K562 (cell line): Measurements from ENCODE around the gene USP22. TPM values are rescaled to one million over a fixed set of nuclear protein-coding genes. Genes with fewer than 3 reads are reported as not detected.

Source experiments
- BHLHE40 ChIP-seq: IDR thresholded peaks from 2 replicates; pipeline ENCODE4 v1.6.1; 2011; ENCODE audit warnings: low read length, improper control_type of control experiment
- CGGBP1 ChIP-seq: fragments of 250-450 bp; sonication (Bioruptor Pico); IDR thresholded peaks from 2 replicates; pipeline ENCODE4 v1.9.0; 2021; ENCODE audit warnings: mild to moderate bottlenecking
- CREBBP ChIP-seq: IDR thresholded peaks from one replicate; pipeline ENCODE4 v1.6.1; 2012; ENCODE audit warnings: low read depth, mild to moderate bottlenecking, control low read depth, inconsistent platforms, low read length
- EHMT2 ChIP-seq: fragments of 450-650 bp; IDR thresholded peaks from 2 replicates; pipeline ENCODE4 v1.6.1; 2018; ENCODE audit warnings: antibody characterized with exemption
- EP300 ChIP-seq: IDR thresholded peaks from 2 replicates; pipeline ENCODE4 v1.6.1; 2012; ENCODE audit warnings: low read length, improper control_type of control experiment
- ESRRA ChIP-seq: fragments of 450-650 bp; IDR thresholded peaks from 2 replicates; pipeline ENCODE4 v1.6.1; 2014; ENCODE audit warnings: low read depth, mild to moderate bottlenecking, moderate library complexity, borderline replicate concordance
- FOXP4 ChIP-seq: sonication (generic); formaldehyde crosslinking; IDR thresholded peaks from 2 replicates; pipeline ENCODE4 v1.8.0; 2022; ENCODE audit warnings: mild to moderate bottlenecking, missing genetic modification reagents, borderline replicate concordance
- FUS ChIP-seq: fragments of 200-400 bp; formaldehyde crosslinking; optimal IDR thresholded peaks from 2 replicates; pipeline ENCODE3; 2017; ENCODE audit warnings: low read depth, low read length
- KLF1 ChIP-seq: fragments of 450-650 bp; IDR thresholded peaks from 2 replicates; pipeline ENCODE4 v1.6.1; 2016; ENCODE audit warnings: missing genetic modification characterization, missing compliant biosample characterization
- NELFE ChIP-seq: IDR thresholded peaks from 2 replicates; pipeline ENCODE4 v1.6.1; 2011; ENCODE audit warnings: mild to moderate bottlenecking; ENCODE audit not compliant: insufficient read depth, insufficient read length
- NFXL1 ChIP-seq: fragments of 450-650 bp; formaldehyde crosslinking; IDR thresholded peaks from 2 replicates; pipeline ENCODE4 v1.4.0; 2021; ENCODE audit warnings: mild to moderate bottlenecking
- NR0B1 ChIP-seq: fragments of 450-650 bp; IDR thresholded peaks from one replicate; pipeline ENCODE4 v1.6.1; 2018; ENCODE audit warnings: mild to moderate bottlenecking, moderate library complexity; ENCODE audit not compliant: partially characterized antibody
- PCBP2 ChIP-seq: fragments of 200-400 bp; formaldehyde crosslinking; IDR thresholded peaks from 2 replicates; pipeline ENCODE4 v1.6.1; 2018; ENCODE audit warnings: low read length, low read depth, mild to moderate bottlenecking, moderate library complexity; ENCODE audit not compliant: poor library complexity, severe bottlenecking
- RHOXF2B ChIP-seq: fragments of 250-450 bp; sonication (Bioruptor Pico); conservative IDR thresholded peaks from 2 replicates; pipeline ENCODE4 v1.5.1; 2021
- SIX5 ChIP-seq, 2 experiments: IDR thresholded peaks; 2 replicates each; pipeline ENCODE4 v1.6.1; 2011; ENCODE audit warnings: low read length in 2 of 2, borderline replicate concordance in 1 of 2, low read depth in 1 of 2, mild to moderate bottlenecking in 1 of 2, moderate library complexity in 1 of 2; ENCODE audit not compliant: insufficient read depth in 1 of 2
- TAF15 ChIP-seq: fragments of 200-400 bp; formaldehyde crosslinking; IDR thresholded peaks from 2 replicates; pipeline ENCODE4 v1.6.1; 2017; ENCODE audit warnings: mild to moderate bottlenecking, low read depth, low read length, moderate library complexity
- TCF7L2 ChIP-seq: fragments of 150-350 bp; IDR thresholded peaks from 2 replicates; pipeline ENCODE4 v1.6.1; 2016; ENCODE audit warnings: low read depth, mild to moderate bottlenecking, low read length, moderate library complexity
- TCFL5 ChIP-seq: fragments of 250-450 bp; sonication (Bioruptor Pico); conservative IDR thresholded peaks from 2 replicates; pipeline ENCODE4 v1.6.1; 2021; ENCODE audit warnings: mild to moderate bottlenecking, moderate library complexity, matching md5 sums
- ZNF124 ChIP-seq: sonication (generic); formaldehyde crosslinking; IDR thresholded peaks from 2 replicates; pipeline ENCODE4 v1.8.1; 2022; ENCODE audit warnings: missing genetic modification reagents
- ZNF217 ChIP-seq: sonication (generic); formaldehyde crosslinking; IDR thresholded peaks from 2 replicates; pipeline ENCODE4 v1.8.0; 2022; ENCODE audit warnings: mild to moderate bottlenecking, missing genetic modification reagents
- ZNF224 ChIP-seq: sonication (generic); formaldehyde crosslinking; IDR thresholded peaks from 2 replicates; pipeline ENCODE4 v1.8.0; 2022; ENCODE audit warnings: mild to moderate bottlenecking, missing genetic modification reagents
- polyA plus RNA-seq, 8 experiments: library from polyadenylated mRNA; depleted of rRNA in 4 of 8; stranded (reverse) in 5 of 8; unstranded in 3 of 8; fragments of >200 nt; fragmentation: Nextera tagmentation in 2 of 8; fragmentation: Illumina TruSeq in 1 of 8; extraction: Ambion mirVana in 2 of 8; extraction: Trizol in 1 of 8; gene quantifications; 2 replicates each; pipeline versions ENCODE4 v1.2.1 to v1.2.3, GENCODE V29; 2011 to 2014; ENCODE audit warnings: inconsistent platforms in 1 of 8, missing spikeins in 1 of 8
- total RNA-seq, 7 experiments: library from RNA; depleted of rRNA in 6 of 7; stranded (reverse); fragments of >200 nt in 6 of 7; fragmentation: Illumina TruSeq in 2 of 7; extraction: Trizol in 2 of 7; gene quantifications; 2 replicates each; pipeline versions ENCODE4 v1.2.1 to v1.2.3, GENCODE V29; 2011 to 2021; ENCODE audit warnings: low replicate concordance in 1 of 7

USP22 gene
- total and polyA plus RNA-seq, 9 of the 15 experiments (the other 6 are each of a cell fraction or from before 2014, with no cell fraction given) = 6.5 to 113 (median 58.9) TPM

GRCh38 chr17:21042458-21043295 lies at the start of gene USP22 (continued):
- TF ChIP-seq NR0B1 (no peak), KLF1 (tag) (0 out of 2 replicates have a peak, but pooled peaks have one; percentile 63), BHLHE40 (no peak), RHOXF2B (no peak), ESRRA (no peak), SIX5 (IDR thresholded peaks at IDR 0.05; ENCODE audit: borderline replicate concordance in 1 of 2, insufficient read depth in 1 of 2, low read depth in 1 of 2, low read length in 2 of 2) (no peak), FUS (no peak), EHMT2 (no peak), ZNF224 (CRISPR knock-in tag) (no peak), ZNF124 (CRISPR knock-in tag) (no peak), TCFL5 (no peak), TAF15 (no peak), CREBBP (no peak), EP300 (no peak), ZNF217 (CRISPR knock-in tag) (no peak), PCBP2 (no peak), CGGBP1 (no peak), TCF7L2 (no peak), NELFE (no peak), FOXP4 (CRISPR knock-in tag) (no peak), NFXL1 (CRISPR knock-in tag) (no peak)
